Measurements from ENCODE around the gene ZNF526. TPM values are rescaled to one million over a fixed set of nuclear protein-coding genes. Genes with fewer than 3 reads are reported as not detected.

ZNF526 gene
- total RNA-seq = 11.0 and 16.1 TPM in 2 replicates

GRCh38 chr19:42219812-42220750 lies at the start of gene ZNF526:
TSS of gene ZNF526 (plus strand) at chr19:42220312. CDS start at chr19:42224404, 4,092 bp downstream.

GRCh38 chr19:42217520-42218437 lies 2.3 kb upstream of the ZNF526 start, which contains the start of gene DEDD2:
TSS of gene DEDD2 (minus strand) at chr19:42217677. CDS start at chr19:42217007, 670 bp downstream.

GRCh38 chr19:42242512-42243409 lies 22.6 kb downstream of the ZNF526 start, which contains the start of gene GSK3A:
TSS of gene GSK3A (minus strand) at chr19:42242602. CDS start at chr19:42242465, 137 bp downstream.

GRCh38 chr19:42254850-42255765 lies 35.0 kb downstream of the ZNF526 start, which contains the start of gene ERF:
TSS of gene ERF (minus strand) at chr19:42255128. CDS start at chr19:42254999, 129 bp downstream.

GRCh38 chr19:42268704-42269477 lies 48.8 kb downstream of the ZNF526 start, which contains the start of gene CIC:
TSS of gene CIC (plus strand) at chr19:42269252. CDS start at chr19:42271784, 2,532 bp downstream.

Other genes starting within 250 kb of the ZNF526 start
- under 0.01 and 0.14 TPM in 2 replicates for gene ATP1A3, start 226.1 kb upstream of the ZNF526 start, total RNA-seq
- gene GRIK5, start 150.1 kb upstream of the ZNF526 start, total RNA-seq = under 0.01 and 0.09 TPM in 2 replicates
- 9.5 and 14.3 TPM in 2 replicates for gene ZNF574, start 144.1 kb upstream of the ZNF526 start, total RNA-seq
- 1.5 and 11.8 TPM in 2 replicates for gene POU2F2, start 87.9 kb upstream of the ZNF526 start, total RNA-seq
- 19.3 and 24.5 TPM in 2 replicates for gene DEDD2, start 2.6 kb upstream of the ZNF526 start, total RNA-seq
- gene GSK3A, start 22.3 kb downstream of the ZNF526 start, total RNA-seq = 17.2 and 33.1 TPM in 2 replicates
- 12.2 and 36.0 TPM in 2 replicates for gene ERF, start 34.8 kb downstream of the ZNF526 start, total RNA-seq
- 23.5 and 48.3 TPM in 2 replicates for gene CIC, start 48.9 kb downstream of the ZNF526 start, total RNA-seq
- gene PRR19, start 81.8 kb downstream of the ZNF526 start, total RNA-seq = 0.37 TPM in 1 of 2 replicates, not detected in the other
- 15.1 and 19.6 TPM in 2 replicates for gene PAFAH1B3, start 82.3 kb downstream of the ZNF526 start, total RNA-seq
- gene TMEM145, start 93.0 kb downstream of the ZNF526 start, total RNA-seq = not detected in 2 replicates
- 45.7 and 52.1 TPM in 2 replicates for gene MEGF8, start 105.3 kb downstream of the ZNF526 start, total RNA-seq
- gene CNFN, start 170.0 kb downstream of the ZNF526 start, total RNA-seq = not detected in 2 replicates
- 1.5 and 2.8 TPM in 2 replicates for gene LIPE, start 207.1 kb downstream of the ZNF526 start, total RNA-seq
- gene CXCL17, start 222.6 kb downstream of the ZNF526 start, total RNA-seq = not detected in 2 replicates